ENCODE data around the gene PTGS1.

Gene PTGS1

DNA sequence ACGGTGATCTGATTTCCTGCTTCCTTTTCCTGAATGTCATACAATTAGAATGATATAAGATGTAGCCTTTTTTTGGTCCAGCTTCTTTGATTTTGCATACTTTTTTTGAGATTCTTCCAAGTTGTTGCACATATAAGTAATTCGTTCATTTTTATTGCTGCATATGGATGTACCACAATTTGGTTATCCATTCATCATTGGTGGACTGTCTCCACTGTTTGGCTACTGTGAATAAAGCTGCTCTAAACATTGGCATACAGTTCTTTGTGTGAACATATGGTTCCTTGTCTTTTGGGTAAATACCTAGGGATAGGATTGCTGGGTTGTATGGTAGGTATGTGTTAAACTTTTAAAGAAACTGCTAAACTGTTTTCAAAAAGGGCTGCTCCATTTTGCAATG is 54.3 kb downstream of the PTGS1 start:
- TF ChIP-seq CTCF (IDR thresholded peaks at IDR 0.05; ENCODE audit: insufficient read depth, low read length, missing control alignments): no peak
- H3K4me3 ChIP-seq (ENCODE audit: low read depth, low read length): no peak overlapping the region
- POLR2A ChIA-PET: no interaction called here
- CTCF ChIA-PET: no interaction called here
- DNase-seq (ENCODE audit: low read depth, low spot score): no peak

DNA sequence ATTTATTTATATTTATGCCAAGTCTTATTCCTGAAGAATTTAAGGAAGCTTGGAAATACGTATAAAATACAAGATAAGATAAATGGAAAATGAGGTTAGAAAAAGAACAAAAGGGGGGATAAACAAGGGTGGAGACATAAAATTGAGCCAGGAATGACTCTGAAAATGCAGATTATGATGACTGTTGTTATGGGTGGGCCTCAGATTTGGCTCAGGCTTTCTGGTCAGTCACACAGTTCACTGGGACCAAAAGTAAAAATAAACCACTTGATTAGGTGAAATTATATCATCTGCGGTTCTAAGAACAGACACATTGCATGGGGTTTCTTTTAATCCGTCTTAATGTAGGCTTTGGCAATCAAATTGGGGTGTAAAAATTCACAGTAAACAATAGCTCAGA is 55.9 kb downstream of the PTGS1 start:
- TF ChIP-seq CTCF (IDR thresholded peaks at IDR 0.05; ENCODE audit: insufficient read depth, low read length, missing control alignments): no peak
- no peak for DNase-seq (ENCODE audit: low read depth, low spot score)
- CTCF ChIA-PET: interaction anchor here (0.9 to 1.8 kb wide), 2 partner anchors 72 to 328 kb away, joined by 3 read pairs; no protein-coding TSS in a partner anchor
- H3K4me3 ChIP-seq (ENCODE audit: low read depth, low read length): no peak overlapping the region
- POLR2A ChIA-PET: no interaction called here

- no peak overlapping the region for H3K4me3 ChIP-seq (ENCODE audit: low read depth, low read length)
- no peak for TF ChIP-seq CTCF (IDR thresholded peaks at IDR 0.05; ENCODE audit: insufficient read depth, low read length, missing control alignments)
- no peak for DNase-seq (ENCODE audit: low read depth, low spot score)
- ChIA-PET POLR2A (no interaction called here), CTCF (interaction anchor here (0.9 to 3.1 kb wide), 6 partner anchors 11 to 343 kb away, joined by 3 to 10 read pairs (median 4); no protein-coding TSS in a partner anchor)
Measured at GRCh38 chr9:122442568-122442967, 71.7 kb downstream of the PTGS1 start.

DNA sequence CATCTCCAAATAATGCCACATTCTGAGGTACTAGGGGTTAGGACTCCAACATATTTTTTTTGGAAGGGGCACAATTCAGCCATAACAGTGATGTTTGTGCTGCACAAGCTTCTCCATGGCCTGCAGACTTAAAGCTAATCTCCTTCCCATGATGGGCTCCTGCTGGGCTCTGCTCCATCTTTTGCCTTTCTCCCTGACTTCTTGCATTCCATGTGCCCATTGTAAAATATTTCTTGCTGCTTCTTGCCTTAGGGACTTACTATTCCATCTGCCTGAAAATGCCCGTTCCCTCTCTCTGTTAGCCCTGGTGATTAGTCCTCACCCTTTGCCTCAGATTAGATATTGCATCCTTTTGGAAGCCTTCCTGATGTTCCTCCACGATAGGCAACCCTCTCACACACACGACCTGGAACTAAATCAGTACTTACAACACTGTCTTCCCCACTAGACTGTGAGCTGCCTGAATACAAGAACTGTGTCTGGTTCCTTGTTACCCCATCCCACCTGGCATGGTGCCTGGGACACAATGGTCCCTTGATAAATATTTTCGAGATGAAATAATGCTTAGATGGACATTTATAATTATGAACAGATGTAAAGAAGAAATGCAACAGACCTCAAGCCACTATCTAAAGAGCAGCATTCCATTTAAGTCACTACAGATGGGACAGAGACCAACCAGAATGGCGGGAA is 73.4 kb downstream of the PTGS1 start:
- POLR2A ChIA-PET: no interaction called here
- CTCF ChIA-PET: interaction anchor here (1.0 to 3.1 kb wide), 4 partner anchors 9 to 94 kb away, joined by 3 to 10 read pairs (median 5); no protein-coding TSS in a partner anchor
- no peak for TF ChIP-seq CTCF (IDR thresholded peaks at IDR 0.05; ENCODE audit: insufficient read depth, low read length, missing control alignments)
- no peak overlapping the region for H3K4me3 ChIP-seq (ENCODE audit: low read depth, low read length)
- no peak for DNase-seq (ENCODE audit: low read depth, low spot score)
